H1 (cell line): Measurements from ENCODE around the gene CRADD. TPM values are rescaled to one million over a fixed set of nuclear protein-coding genes. Genes with fewer than 3 reads are reported as not detected.

Experiments used
- BACH1 ChIP-seq: IDR thresholded peaks from 2 replicates; pipeline ENCODE4 v1.6.1; 2012; ENCODE audit warnings: low read length, improper control_type of control experiment
- BRCA1 ChIP-seq: IDR thresholded peaks from 2 replicates; pipeline ENCODE4 v1.6.1; 2012; ENCODE audit warnings: low read depth, low read length, improper control_type of control experiment
- CHD1 ChIP-seq: IDR thresholded peaks from 2 replicates; pipeline ENCODE4 v1.6.1; 2012; ENCODE audit warnings: low read depth, low read length, improper control_type of control experiment
- FOSL1 ChIP-seq: IDR thresholded peaks from 2 replicates; pipeline ENCODE4 v1.6.1; 2011; ENCODE audit warnings: mild to moderate bottlenecking, low read depth, low read length, moderate library complexity; ENCODE audit not compliant: insufficient read depth
- HDAC2 ChIP-seq, 2 experiments: fragments of 300-600 bp in 1 of 2; sonication (generic) in 1 of 2; IDR thresholded peaks; 2 replicates each; pipeline ENCODE4 v1.6.1; 2011 to 2012; ENCODE audit warnings: low read depth in 2 of 2, low read length in 2 of 2, mild to moderate bottlenecking in 2 of 2, moderate library complexity in 2 of 2, borderline replicate concordance in 1 of 2, inconsistent platforms in 1 of 2
- KDM1A ChIP-seq: fragments of 200-600, 300-600 bp; sonication (generic); IDR thresholded peaks from 2 replicates; pipeline ENCODE4 v1.7.1; 2016; ENCODE audit warnings: mild to moderate bottlenecking, low read length, borderline replicate concordance
- RFX5 ChIP-seq: IDR thresholded peaks from 2 replicates; pipeline ENCODE4 v1.6.1; 2011; ENCODE audit warnings: low read depth, low read length, improper control_type of control experiment, borderline replicate concordance
- SIX5 ChIP-seq: IDR thresholded peaks from 2 replicates; pipeline ENCODE4 v1.6.1; 2011; ENCODE audit warnings: mild to moderate bottlenecking, low read depth, low read length
- SP1 ChIP-seq: IDR thresholded peaks from 2 replicates; pipeline ENCODE4 v1.6.1; 2011; ENCODE audit warnings: low read depth, low read length
- SUZ12 ChIP-seq: fragments of 200-600 bp; sonication (generic); IDR thresholded peaks from 2 replicates; pipeline ENCODE4 v1.6.1; 2012; ENCODE audit warnings: mild to moderate bottlenecking, inconsistent platforms, low read length, moderate library complexity, mixed read lengths
- TAF7 ChIP-seq: optimal IDR thresholded peaks from 2 replicates; pipeline ENCODE3; 2011; ENCODE audit warnings: low read depth, mild to moderate bottlenecking, inconsistent platforms, low read length, moderate library complexity, borderline replicate concordance
- polyA plus RNA-seq, 7 experiments: library from polyadenylated mRNA; depleted of rRNA in 3 of 7; stranded (reverse) in 5 of 7; unstranded in 2 of 7; fragments of >200 nt in 5 of 7; fragments of 200-250 nt in 2 of 7; gene quantifications; 1 replicate in 5 of 7; 2 replicates in 1 of 7; 4 replicates in 1 of 7; pipeline versions ENCODE4 v1.2.1 to v1.2.3, GENCODE V29; 2011 to 2013; ENCODE audit warnings: missing spikeins in 2 of 7, mixed read lengths in 2 of 7
- total RNA-seq: library from RNA; stranded (reverse); fragmentation: NEBNext Ultra II Directional; extraction: Animal tissue kit (Norgen Biotek cat#: 25700); gene quantifications from 2 replicates; pipeline ENCODE4 v1.2.1, GENCODE V29; 2021
- TF ChIP-seq, protein P1 (sequence below): fragments of 300-600 bp; sonication (generic); IDR thresholded peaks from 2 replicates; pipeline ENCODE4 v1.7.1; 2012; ENCODE audit warnings: low read length, moderate library complexity, mild to moderate bottlenecking, inconsistent platforms; ENCODE audit not compliant: insufficient replicate concordance

CRADD gene
- total and polyA plus RNA-seq, 2 of the 8 experiments (the other 6 are each of a cell fraction or from before 2014, with no cell fraction given), result 8.1 to 15.4 TPM

DNA sequence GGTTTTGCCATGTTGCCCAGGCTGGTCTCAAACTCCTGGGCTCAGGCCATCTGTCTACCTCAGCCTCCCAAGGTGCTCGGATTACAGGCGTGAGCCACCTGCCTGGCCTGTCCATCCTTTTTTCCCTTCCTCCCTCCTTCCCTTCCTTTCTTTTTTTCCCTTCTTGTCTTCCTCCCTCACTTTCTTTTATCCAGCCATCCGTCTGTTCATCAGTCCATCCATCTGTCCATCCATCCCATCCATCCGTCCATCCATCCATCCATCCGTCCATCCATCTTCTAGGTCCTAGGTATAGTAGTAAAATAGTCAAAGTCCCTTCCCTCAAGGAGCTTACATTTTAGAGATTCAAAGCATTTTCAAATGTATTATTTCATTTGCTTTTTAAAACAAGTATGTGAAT lies 56.8 kb downstream of the CRADD start (continued):
- TF ChIP-seq, protein P1, sequence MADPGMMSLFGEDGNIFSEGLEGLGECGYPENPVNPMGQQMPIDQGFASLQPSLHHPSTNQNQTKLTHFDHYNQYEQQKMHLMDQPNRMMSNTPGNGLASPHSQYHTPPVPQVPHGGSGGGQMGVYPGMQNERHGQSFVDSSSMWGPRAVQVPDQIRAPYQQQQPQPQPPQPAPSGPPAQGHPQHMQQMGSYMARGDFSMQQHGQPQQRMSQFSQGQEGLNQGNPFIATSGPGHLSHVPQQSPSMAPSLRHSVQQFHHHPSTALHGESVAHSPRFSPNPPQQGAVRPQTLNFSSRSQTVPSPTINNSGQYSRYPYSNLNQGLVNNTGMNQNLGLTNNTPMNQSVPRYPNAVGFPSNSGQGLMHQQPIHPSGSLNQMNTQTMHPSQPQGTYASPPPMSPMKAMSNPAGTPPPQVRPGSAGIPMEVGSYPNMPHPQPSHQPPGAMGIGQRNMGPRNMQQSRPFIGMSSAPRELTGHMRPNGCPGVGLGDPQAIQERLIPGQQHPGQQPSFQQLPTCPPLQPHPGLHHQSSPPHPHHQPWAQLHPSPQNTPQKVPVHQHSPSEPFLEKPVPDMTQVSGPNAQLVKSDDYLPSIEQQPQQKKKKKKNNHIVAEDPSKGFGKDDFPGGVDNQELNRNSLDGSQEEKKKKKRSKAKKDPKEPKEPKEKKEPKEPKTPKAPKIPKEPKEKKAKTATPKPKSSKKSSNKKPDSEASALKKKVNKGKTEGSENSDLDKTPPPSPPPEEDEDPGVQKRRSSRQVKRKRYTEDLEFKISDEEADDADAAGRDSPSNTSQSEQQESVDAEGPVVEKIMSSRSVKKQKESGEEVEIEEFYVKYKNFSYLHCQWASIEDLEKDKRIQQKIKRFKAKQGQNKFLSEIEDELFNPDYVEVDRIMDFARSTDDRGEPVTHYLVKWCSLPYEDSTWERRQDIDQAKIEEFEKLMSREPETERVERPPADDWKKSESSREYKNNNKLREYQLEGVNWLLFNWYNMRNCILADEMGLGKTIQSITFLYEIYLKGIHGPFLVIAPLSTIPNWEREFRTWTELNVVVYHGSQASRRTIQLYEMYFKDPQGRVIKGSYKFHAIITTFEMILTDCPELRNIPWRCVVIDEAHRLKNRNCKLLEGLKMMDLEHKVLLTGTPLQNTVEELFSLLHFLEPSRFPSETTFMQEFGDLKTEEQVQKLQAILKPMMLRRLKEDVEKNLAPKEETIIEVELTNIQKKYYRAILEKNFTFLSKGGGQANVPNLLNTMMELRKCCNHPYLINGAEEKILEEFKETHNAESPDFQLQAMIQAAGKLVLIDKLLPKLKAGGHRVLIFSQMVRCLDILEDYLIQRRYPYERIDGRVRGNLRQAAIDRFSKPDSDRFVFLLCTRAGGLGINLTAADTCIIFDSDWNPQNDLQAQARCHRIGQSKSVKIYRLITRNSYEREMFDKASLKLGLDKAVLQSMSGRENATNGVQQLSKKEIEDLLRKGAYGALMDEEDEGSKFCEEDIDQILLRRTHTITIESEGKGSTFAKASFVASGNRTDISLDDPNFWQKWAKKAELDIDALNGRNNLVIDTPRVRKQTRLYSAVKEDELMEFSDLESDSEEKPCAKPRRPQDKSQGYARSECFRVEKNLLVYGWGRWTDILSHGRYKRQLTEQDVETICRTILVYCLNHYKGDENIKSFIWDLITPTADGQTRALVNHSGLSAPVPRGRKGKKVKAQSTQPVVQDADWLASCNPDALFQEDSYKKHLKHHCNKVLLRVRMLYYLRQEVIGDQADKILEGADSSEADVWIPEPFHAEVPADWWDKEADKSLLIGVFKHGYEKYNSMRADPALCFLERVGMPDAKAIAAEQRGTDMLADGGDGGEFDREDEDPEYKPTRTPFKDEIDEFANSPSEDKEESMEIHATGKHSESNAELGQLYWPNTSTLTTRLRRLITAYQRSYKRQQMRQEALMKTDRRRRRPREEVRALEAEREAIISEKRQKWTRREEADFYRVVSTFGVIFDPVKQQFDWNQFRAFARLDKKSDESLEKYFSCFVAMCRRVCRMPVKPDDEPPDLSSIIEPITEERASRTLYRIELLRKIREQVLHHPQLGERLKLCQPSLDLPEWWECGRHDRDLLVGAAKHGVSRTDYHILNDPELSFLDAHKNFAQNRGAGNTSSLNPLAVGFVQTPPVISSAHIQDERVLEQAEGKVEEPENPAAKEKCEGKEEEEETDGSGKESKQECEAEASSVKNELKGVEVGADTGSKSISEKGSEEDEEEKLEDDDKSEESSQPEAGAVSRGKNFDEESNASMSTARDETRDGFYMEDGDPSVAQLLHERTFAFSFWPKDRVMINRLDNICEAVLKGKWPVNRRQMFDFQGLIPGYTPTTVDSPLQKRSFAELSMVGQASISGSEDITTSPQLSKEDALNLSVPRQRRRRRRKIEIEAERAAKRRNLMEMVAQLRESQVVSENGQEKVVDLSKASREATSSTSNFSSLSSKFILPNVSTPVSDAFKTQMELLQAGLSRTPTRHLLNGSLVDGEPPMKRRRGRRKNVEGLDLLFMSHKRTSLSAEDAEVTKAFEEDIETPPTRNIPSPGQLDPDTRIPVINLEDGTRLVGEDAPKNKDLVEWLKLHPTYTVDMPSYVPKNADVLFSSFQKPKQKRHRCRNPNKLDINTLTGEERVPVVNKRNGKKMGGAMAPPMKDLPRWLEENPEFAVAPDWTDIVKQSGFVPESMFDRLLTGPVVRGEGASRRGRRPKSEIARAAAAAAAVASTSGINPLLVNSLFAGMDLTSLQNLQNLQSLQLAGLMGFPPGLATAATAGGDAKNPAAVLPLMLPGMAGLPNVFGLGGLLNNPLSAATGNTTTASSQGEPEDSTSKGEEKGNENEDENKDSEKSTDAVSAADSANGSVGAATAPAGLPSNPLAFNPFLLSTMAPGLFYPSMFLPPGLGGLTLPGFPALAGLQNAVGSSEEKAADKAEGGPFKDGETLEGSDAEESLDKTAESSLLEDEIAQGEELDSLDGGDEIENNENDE, result no peak
- TF ChIP-seq KDM1A, result no peak
- no peak for TF ChIP-seq BRCA1
- TF ChIP-seq BACH1, result no peak
- no peak for TF ChIP-seq HDAC2 (IDR thresholded peaks at IDR 0.05; ENCODE audit: borderline replicate concordance in 1 of 2, low read depth in 2 of 2, low read length in 2 of 2)
- TF ChIP-seq CHD1, result no peak
- no peak for TF ChIP-seq FOSL1
- no peak for TF ChIP-seq SUZ12
- no peak for TF ChIP-seq SP1
- TF ChIP-seq RFX5, result no peak
- no peak for TF ChIP-seq TAF7
- no peak for TF ChIP-seq SIX5
